Ovary (tissue), 9 donors: ENCODE measurements around the gene MRAP2. TPM values are rescaled to one million over a fixed set of nuclear protein-coding genes. Genes with fewer than 3 reads are reported as not detected.

Experiments
- DNase-seq, 5 donors: peaks; one replicate each; pipeline ENCODE4 v3.0.0-alpha.2; 2019 to 2020
- H3K27ac ChIP-seq, 2 donors: fragments of 200-600 bp; one replicate each; pipeline versions ENCODE4 v1.5.1 to v1.8.0; 2019 to 2022
- H3K27me3 ChIP-seq: fragments of 200-600 bp; one replicate; pipeline ENCODE4 v1.8.0; 2022
- H3K36me3 ChIP-seq: fragments of 200-600 bp; sonication (generic); one replicate; pipeline ENCODE4 v1.5.1; 2019
- H3K4me1 ChIP-seq: one replicate; pipeline ENCODE4 v1.8.1; 2013; ENCODE audit warnings: mild to moderate bottlenecking, moderate library complexity; ENCODE audit not compliant: insufficient read depth
- H3K4me3 ChIP-seq: fragments of 200-600 bp; sonication (generic); one replicate; pipeline ENCODE4 v1.5.1; 2017
- H3K9me3 ChIP-seq, 2 donors: fragments of 200-600 bp in 1 of 2; sonication (generic) in 1 of 2; one replicate each; pipeline versions ENCODE4 v1.5.1 to v1.8.1; 2013 to 2019; ENCODE audit warnings: mild to moderate bottlenecking in 1 of 2, moderate library complexity in 1 of 2
- EP300 ChIP-seq: sonication (generic); formaldehyde crosslinking; IDR thresholded peaks from one replicate; pipeline ENCODE4 v1.6.1; 2017; ENCODE audit warnings: antibody characterized with exemption
- POLR2A ChIP-seq: fragments of 450-650 bp; IDR thresholded peaks from one replicate; pipeline ENCODE4 v1.6.1; 2017; ENCODE audit warnings: antibody characterized with exemption, mild to moderate bottlenecking, moderate library complexity
- WGBS, 3 donors: extraction: QIAGEN DNeasy Blood & Tissue Kit in 1 of 3; methylation state at CpG; one replicate each; pipeline versions ENCODE4 v1.1.5 to v1.1.7; 2013 to 2017; 5-methylcytosine and 5-hydroxymethylcytosine counted together
- intact Hi-C, 4 donors: fragments of 100-400 bp; cut with DNase I; formaldehyde crosslinking; loops; one replicate each; pipeline versions ENCODE4 v1.11.0 to v1.15.1; 2022 to 2023
- polyA plus RNA-seq, 2 donors: library from polyadenylated mRNA; stranded (reverse); fragments of 200-250 nt in 1 of 2; fragments of 350-450 nt in 1 of 2; fragmentation: Illumina TruSeq in 1 of 2; extraction: RNeasy Lipid Tissue Mini Kit (QIAGEN cat#74804) in 1 of 2; gene quantifications; one replicate each; pipeline ENCODE4 v1.2.3, GENCODE V29; 2013 to 2014
- total RNA-seq, 7 donors: library from RNA; depleted of rRNA in 2 of 7; stranded (reverse); fragments of >200 nt in 2 of 7; fragmentation: NEBNext Ultra II Directional in 3 of 7; extraction: Animal tissue kit (Norgen Biotek cat#: 25700) in 3 of 7; gene quantifications; one replicate each; pipeline versions ENCODE4 v1.1.0 to v1.2.4, GENCODE V29; 2016 to 2023
- TF ChIP-seq, protein P1 (sequence below), 3 donors: fragments of 450-650 bp in 2 of 3; fragments of 200-600 bp in 1 of 3; IDR thresholded peaks; one replicate each; pipeline versions ENCODE4 v1.5.1 to v1.8.0; 2016 to 2022; ENCODE audit warnings: antibody characterized with exemption in 3 of 3, mild to moderate bottlenecking in 1 of 3
- donor health status: DM: no; HTN: no; CAD: no; lungs with moderate emphysema.
- donor health status: DM: no; HTN: no; CAD: no.
- donor health status: Bipolar disorder and iron deficiency.
- donor health status: DM: yes; HTN: yes; CAD: no.
- donor health status: DM: no; HTN: no; CAD: no.
- donor health status: DM: yes; HTN: yes; CAD: no.

Gene MRAP2
- total and polyA plus RNA-seq, 9 donors: 0.20 to 4.7 (median 1.2) TPM

DNA sequence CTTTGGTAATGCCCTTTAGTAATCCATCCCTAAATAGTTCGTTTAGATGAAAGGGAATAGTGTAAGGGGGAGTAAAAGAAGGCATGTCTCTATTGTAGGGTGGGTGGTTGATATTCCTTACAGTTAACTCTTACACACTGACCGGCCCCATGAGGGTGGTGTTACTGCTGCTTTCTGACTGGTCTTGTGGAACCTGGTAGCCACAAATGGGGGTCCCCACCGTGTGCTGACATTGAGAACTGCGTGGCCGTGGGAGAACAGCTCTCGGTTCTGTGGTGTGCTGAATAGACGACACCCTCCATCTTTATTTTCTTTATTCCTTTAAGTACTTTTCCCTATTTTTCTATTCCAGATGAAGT is 19.3 kb downstream of the MRAP2 start:
- no peaks in the 10 kb centered on the region for H3K27me3 ChIP-seq
- DNase-seq: no peak
- TF ChIP-seq EP300 (no peak), POLR2A (no peak)
- TF ChIP-seq, protein P1, sequence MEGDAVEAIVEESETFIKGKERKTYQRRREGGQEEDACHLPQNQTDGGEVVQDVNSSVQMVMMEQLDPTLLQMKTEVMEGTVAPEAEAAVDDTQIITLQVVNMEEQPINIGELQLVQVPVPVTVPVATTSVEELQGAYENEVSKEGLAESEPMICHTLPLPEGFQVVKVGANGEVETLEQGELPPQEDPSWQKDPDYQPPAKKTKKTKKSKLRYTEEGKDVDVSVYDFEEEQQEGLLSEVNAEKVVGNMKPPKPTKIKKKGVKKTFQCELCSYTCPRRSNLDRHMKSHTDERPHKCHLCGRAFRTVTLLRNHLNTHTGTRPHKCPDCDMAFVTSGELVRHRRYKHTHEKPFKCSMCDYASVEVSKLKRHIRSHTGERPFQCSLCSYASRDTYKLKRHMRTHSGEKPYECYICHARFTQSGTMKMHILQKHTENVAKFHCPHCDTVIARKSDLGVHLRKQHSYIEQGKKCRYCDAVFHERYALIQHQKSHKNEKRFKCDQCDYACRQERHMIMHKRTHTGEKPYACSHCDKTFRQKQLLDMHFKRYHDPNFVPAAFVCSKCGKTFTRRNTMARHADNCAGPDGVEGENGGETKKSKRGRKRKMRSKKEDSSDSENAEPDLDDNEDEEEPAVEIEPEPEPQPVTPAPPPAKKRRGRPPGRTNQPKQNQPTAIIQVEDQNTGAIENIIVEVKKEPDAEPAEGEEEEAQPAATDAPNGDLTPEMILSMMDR (IDR thresholded peaks at IDR 0.05): no peak
- no peak overlapping the region for H3K27ac ChIP-seq
- no peak overlapping the region for H3K4me3 ChIP-seq
- no peaks in the 10 kb centered on the region for H3K36me3 ChIP-seq
- H3K9me3 ChIP-seq: no peaks in the 10 kb centered on the region
- intact Hi-C loops: no loop called here
- peaks cover 9% of the 10 kb centered on the region for H3K4me1 ChIP-seq
- 76 to 86% (median 82%) methylated on average over 7 of the region's 7 CpGs for WGBS, 3 donors

DNA sequence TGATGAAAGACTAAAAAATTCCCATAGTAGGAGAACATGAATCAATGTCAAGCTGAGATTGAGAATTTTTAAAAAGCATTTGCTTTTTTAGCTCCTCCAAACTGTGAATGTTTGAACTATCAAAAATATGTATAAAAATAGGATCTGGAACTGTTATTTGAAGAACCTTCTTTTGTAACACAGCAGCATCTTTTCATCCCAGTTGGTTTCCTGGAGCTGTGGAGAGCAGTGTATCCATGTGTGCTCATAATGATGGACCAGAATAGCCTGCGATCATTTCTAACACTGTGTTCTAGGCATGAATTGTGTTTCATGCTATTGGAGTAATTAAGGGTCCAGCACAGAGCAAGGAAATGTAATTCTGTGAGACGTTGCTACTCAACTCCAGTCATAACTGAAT is 22.1 kb downstream of the MRAP2 start:
- H3K27me3 ChIP-seq: no peaks in the 10 kb centered on the region
- DNase-seq: no peak
- intact Hi-C loops: no loop called here
- no peaks in the 10 kb centered on the region for H3K36me3 ChIP-seq
- 70 to 79% (median 74%) methylated on average over 2 of the region's 2 CpGs for WGBS, 3 donors
- TF ChIP-seq EP300 (no peak), POLR2A (no peak)
- TF ChIP-seq, protein P1 (IDR thresholded peaks at IDR 0.05): no peak
- H3K27ac ChIP-seq: no peak overlapping the region
- H3K9me3 ChIP-seq: no peaks in the 10 kb centered on the region
- H3K4me1 ChIP-seq: peaks cover 9% of the 10 kb centered on the region
- no peak overlapping the region for H3K4me3 ChIP-seq

DNA sequence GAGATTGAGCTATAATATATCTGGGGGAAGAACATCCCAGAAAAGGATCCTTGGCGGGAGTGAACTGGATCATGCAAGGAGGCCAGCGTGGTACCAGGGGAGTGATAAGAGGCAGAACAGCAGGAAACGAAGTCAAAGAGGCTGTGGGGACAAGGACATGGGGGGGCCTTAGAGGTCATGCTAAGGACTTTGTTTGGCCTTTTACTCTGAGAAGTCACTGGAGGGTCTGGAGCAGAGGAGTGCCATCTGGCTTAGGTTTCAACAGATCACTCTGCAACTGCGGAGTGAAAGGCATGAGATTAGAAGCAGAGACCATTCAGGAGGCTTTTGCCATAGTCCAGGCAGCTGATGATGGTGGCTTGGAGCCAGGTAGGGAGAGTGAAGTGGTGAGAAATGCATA is 24.3 kb downstream of the MRAP2 start:
- Histone ChIP-seq H3K4me3 (no peak overlapping the region), H3K4me1 (peaks cover under 1% of the 10 kb centered on the region), H3K27ac (no peak overlapping the region), H3K36me3 (no peaks in the 10 kb centered on the region), H3K27me3 (no peaks in the 10 kb centered on the region), H3K9me3 (no peaks in the 10 kb centered on the region)
- intact Hi-C loops: no loop called here
- no peak for TF ChIP-seq POLR2A
- TF ChIP-seq, protein P1 (IDR thresholded peaks at IDR 0.05): no peak
- no peak for DNase-seq
- WGBS, 3 donors: 87 to 95% (median 92%) methylated on average over 4 of the region's 4 CpGs

DNA sequence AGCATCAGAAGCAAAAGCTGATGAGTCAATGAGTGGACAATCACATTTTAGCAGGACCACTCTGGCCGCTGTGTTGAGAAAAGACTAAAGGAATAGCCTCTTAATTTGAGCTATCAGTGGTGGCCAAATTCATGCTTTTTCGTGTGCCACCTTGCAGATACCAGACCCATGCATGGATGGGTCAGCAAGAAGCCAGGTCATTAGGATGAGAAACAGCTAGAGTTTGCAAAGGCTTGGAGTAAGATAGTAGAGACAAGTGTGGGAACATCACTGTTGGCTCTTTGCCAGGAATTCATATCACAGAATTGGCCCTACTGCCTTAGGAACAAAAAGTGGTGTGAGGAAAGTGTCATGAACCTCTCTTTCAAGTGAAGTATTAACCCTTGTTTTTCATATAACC is 25.5 kb downstream of the MRAP2 start:
- TF ChIP-seq, protein P1 (IDR thresholded peaks at IDR 0.05): no peak
- TF ChIP-seq EP300 (no peak), POLR2A (no peak)
- 88 to 98% (median 94%) methylated on average over 2 of the region's 2 CpGs for WGBS, 3 donors
- no peaks in the 10 kb centered on the region for H3K27me3 ChIP-seq
- no peak overlapping the region for H3K27ac ChIP-seq
- intact Hi-C loops: no loop called here
- H3K4me3 ChIP-seq: no peak overlapping the region
- H3K36me3 ChIP-seq: no peaks in the 10 kb centered on the region
- DNase-seq: no peak
- no peaks in the 10 kb centered on the region for H3K4me1 ChIP-seq
- H3K9me3 ChIP-seq: no peaks in the 10 kb centered on the region

DNA sequence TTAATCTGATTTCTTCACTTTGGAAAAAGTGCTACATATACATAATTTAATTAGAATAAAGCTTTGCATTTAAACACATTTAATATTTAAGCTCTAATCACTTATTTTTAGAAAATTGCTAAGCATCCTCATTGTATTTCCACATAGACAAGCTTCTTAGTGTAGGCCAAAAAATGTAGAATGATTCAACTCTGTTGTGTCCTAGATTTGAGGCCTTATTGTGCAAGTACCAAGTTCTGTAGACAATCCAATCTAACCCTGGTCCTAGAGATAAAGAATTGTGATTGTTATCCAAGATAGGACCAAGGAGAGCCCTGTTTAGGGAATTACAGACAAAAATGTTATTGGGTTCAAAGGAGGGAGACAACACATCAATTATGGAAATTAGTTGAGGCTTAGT is 27.6 kb downstream of the MRAP2 start:
- Histone ChIP-seq H3K4me3 (no peak overlapping the region), H3K27ac (no peak overlapping the region), H3K36me3 (no peaks in the 10 kb centered on the region), H3K9me3 (no peaks in the 10 kb centered on the region), H3K27me3 (no peaks in the 10 kb centered on the region), H3K4me1 (no peaks in the 10 kb centered on the region)
- TF ChIP-seq POLR2A: no peak
- TF ChIP-seq, protein P1 (IDR thresholded peaks at IDR 0.05): no peak
- no peak for TF ChIP-seq EP300
- intact Hi-C loops: no loop called here
- no peak for DNase-seq
